GM12865 (cell line): ENCODE results near the gene NFYC.

ENCODE experiments used
- DNase-seq: peaks from one replicate; pipeline ENCODE4 v3.0.0; 2010; ENCODE audit warnings: low read depth
- H3K4me3 ChIP-seq: 2 replicates; pipeline ENCODE4 v1.5.1; 2011; ENCODE audit warnings: mild to moderate bottlenecking, low read depth, low read length, control low read depth
- TF ChIP-seq, protein P1 (sequence below): IDR thresholded peaks from 2 replicates; pipeline ENCODE4 v1.5.1; 2011; ENCODE audit warnings: low read length, control low read depth, low read depth, inconsistent platforms; ENCODE audit not compliant: insufficient read depth; ENCODE audit errors: missing control alignments

The NFYC gene

DNA sequence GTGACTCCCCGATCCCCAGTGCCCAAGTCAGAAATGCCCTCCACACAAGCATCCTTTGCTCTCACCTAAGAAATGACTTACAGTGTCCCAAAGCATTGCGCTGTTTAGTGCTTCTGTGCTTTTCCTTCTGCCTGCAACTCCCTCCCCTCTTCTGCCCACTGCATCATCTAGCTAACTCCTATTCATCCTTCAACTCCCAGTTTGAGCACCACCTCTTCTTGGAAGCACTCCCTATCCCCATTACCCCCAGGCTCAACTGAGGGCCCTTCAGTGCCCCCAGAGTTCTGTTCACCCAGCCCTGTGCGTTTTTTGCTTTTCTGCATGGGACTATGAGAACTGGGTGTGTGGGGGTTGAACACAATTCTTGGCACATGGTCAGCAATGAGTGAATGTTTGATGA is 102.1 kb downstream of the NFYC start:
- TF ChIP-seq, protein P1, sequence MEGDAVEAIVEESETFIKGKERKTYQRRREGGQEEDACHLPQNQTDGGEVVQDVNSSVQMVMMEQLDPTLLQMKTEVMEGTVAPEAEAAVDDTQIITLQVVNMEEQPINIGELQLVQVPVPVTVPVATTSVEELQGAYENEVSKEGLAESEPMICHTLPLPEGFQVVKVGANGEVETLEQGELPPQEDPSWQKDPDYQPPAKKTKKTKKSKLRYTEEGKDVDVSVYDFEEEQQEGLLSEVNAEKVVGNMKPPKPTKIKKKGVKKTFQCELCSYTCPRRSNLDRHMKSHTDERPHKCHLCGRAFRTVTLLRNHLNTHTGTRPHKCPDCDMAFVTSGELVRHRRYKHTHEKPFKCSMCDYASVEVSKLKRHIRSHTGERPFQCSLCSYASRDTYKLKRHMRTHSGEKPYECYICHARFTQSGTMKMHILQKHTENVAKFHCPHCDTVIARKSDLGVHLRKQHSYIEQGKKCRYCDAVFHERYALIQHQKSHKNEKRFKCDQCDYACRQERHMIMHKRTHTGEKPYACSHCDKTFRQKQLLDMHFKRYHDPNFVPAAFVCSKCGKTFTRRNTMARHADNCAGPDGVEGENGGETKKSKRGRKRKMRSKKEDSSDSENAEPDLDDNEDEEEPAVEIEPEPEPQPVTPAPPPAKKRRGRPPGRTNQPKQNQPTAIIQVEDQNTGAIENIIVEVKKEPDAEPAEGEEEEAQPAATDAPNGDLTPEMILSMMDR = no peak
- DNase-seq = no peak
- no peak overlapping the region for H3K4me3 ChIP-seq

DNA sequence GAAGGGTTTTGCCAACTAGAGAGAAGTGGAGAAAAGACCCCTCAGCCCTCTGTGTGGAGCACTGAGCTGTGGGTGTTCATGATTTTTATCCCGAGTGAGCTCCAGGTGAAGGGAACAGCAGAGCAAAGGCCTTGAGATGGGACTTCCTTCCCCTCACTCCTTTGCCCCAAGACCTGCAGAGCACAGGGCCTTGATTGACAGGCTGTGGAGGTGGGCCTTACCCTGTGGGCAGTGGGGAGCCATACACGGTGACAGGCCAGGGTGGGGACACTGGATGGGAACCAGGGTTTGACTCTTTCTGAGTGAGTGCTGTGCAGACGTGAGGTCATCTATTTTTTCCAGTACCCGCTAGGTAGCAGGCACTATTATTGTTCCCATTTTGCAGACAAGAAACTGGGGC is 102.5 kb downstream of the NFYC start:
- no peak overlapping the region for H3K4me3 ChIP-seq
- no peak for DNase-seq
- TF ChIP-seq, protein P1 = no peak

DNA sequence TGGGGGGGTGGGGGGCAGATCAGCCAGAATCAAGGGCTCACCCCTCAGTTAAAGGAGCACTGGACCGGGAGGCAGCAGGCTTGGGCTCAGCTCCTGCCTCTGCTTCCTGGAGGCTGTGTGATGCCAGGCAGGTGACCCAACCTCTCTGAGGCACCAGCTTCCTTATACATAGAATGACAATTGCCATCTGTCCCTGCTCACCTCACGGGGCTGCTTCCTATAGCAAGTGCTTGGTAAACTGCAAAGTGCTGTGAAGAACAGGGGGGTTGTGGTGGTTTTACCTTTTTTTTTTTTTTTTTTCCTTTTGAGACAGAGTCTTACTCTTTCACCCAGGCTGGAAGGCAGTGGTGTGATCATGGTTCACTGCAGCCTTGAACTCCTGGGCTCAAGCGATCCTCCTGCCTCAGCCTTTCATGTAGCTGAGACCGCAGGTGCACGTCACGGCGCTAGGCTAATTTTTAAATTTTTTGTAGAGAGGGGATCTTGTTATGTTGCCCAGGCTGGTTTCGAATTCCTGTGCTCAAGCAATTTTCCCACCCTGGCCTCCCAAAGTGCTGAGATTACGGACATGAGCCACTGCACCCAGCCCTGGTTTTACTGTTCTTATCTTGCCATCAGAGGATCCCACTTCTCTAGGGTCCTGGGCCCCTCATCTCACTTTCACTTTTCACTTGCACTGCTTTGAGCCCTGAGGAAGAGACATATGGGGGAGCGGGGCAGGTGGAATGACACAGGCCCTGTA is 103.6 kb downstream of the NFYC start:
- peak overlapping the region; percentile 30 for H3K4me3 ChIP-seq
- DNase-seq = peak; percentile 52
- TF ChIP-seq, protein P1 = no peak

DNA sequence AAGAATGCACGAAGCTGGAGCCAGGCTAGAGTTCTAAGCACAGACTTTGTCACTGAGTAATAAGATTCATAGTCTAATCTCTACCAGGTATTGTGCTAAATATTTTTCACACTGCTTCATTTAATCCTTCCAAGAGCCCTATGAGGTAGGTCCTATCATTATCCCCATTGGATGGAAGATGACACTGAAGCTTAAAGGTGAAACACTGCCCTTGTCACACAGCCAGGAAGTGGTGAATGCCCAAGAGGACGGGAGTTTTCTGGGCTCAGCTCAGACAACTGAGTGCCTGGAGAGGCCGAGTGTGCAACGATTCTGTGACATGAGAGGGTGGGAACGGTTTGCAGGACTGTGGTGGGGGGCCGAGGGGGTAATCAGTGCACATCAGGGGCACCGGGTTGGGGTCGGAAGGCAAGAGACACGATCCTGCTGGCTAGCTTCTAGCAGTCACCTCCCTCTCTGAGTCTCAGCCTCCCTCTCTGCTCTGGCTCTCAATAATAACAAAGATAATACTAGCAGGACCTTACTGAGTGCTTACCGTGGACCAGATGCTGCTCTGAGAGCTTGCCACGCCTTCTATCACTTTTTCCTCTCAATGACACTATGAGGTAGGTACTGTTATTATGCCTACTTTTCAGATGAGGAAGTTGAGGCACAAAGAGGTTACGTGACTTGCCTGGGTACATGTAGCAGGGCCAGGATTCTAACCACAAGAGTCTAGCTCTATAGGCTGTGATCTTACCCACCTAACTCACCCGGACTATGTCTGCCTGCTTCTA is 104.5 kb downstream of the NFYC start:
- peak overlapping the region; percentile 30 for H3K4me3 ChIP-seq
- peak; percentile 58 for DNase-seq
- TF ChIP-seq, protein P1 = no peak

DNA sequence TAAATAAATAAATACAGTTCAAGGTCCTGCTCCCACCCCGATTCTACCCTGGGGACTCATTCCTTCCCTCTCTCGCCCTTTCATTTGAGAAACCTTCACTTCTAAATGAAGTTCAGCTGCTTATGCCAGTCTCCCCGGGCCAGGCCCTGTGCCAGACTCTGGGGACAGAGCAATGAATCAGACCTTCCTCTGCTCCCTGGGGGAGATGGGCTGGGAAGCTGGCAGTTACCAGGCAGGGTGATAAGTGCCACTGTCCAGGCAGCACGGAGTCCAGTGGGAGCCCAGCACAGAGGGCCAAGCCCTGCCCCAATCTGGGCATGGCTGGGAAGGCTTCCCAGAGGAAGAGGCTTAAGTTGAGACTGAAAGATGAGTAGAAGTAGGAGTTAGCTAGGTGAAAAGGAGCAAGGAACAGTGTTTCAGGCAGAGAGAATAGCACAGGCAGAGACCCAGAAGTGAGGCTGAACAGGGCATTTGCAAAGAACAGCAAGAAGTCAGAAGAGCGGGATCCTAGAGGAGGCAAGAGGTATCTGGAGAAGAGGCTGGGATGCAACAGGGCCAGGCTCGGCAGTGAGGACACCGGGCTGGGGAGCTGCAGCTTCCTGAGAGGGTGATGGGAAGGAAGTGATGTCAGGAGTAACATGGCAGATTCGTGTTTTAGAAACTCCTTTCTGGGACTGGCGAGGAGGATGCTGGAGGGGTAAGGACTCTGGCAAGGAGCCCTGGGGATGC is 105.6 kb downstream of the NFYC start:
- DNase-seq = no peak
- H3K4me3 ChIP-seq = no peak overlapping the region

DNA sequence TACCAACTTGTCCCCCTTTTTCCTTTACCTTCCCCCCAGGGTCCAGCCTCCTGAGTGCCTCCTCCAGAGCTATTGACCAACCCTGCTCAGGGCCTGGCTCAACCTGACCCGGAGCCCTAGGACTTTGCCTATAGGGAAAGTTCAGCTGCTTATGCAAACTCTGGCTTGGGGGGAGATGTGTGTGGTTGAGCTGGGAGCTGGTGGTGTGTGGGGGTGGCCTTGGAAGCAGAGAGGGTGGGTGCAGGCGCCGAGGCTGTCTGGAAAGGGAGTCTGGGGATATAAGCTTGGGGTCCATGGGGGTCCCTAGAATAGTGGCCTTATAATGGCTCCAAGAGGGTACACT is 106.1 kb downstream of the NFYC start:
- no peak overlapping the region for H3K4me3 ChIP-seq
- no peak for DNase-seq
- TF ChIP-seq, protein P1 = no peak

More for the DNA sequence above, 105.6 kb downstream of the NFYC start:
- TF ChIP-seq, protein P1 = no peak
